Measurements from ENCODE around the gene KHSRP. TPM values are rescaled to one million over a fixed set of nuclear protein-coding genes. Genes with fewer than 3 reads are reported as not detected.

KHSRP gene
- total RNA-seq, 1 experiment from 2014 or later, result 373 TPM

DNA sequence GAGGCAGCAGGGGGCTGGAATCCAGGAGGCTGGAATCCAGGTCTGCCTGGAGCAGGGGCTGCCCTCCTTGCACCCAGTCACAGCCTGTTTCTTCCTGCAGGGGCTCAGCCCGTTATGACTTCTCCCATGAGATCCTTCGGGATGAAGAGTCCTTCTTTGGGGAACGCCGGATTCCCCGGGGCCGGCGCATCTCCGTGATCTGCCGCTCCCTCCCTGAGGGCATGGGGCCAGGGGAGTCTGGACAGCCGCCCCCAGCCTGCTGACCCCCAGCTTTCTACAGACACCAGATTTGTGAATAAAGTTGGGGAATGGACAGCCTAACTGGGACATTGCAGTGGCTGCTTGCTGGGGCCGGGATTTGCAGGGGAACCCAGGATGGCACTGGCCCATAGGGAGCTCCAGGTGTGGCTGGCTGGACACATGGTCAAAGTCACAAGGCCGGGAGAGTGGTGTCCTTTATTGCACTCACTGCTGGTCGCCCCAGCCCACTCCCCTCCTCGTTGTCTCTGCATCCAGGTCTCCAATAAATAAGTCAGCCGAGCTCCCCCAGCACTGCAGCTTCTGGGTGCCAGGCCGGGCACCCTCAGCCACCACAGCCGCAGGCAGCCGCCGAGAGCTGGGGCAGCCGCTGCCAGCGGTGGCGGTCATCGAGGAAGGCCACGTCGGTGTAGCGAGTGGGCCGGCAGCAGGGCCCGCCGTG lies 49.8 kb downstream of the KHSRP start:
- POLR2A ChIA-PET (ENCODE audit: unreplicated experiment), result no interaction called here
- CTCF ChIA-PET, result no interaction called here
- Histone ChIP-seq H3K27ac (ENCODE audit: low read length) (no peak overlapping the region), H3K79me2 (ENCODE audit: low read length) (no peaks in the 10 kb centered on the region), H3K4me1 (ENCODE audit: insufficient read depth, low read length) (peaks cover 9% of the 10 kb centered on the region), H2AFZ (ENCODE audit: low read length) (no peak overlapping the region), H3K27me3 (ENCODE audit: low read length) (no peaks in the 10 kb centered on the region), H3K4me3 (ENCODE audit: low read length) (no peak overlapping the region), H3K4me2 (ENCODE audit: low read length) (no peak overlapping the region), H4K20me1 (ENCODE audit: low read length) (no peaks in the 10 kb centered on the region), H3K9me2 (replicated peaks; ENCODE audit: low read length) (no peaks in the 10 kb centered on the region), H3K9ac (ENCODE audit: low read length) (no peak overlapping the region), H3K9me3 (ENCODE audit: low read length) (no peaks in the 10 kb centered on the region), H3F3A (ENCODE audit: low read length, unreplicated experiment) (no peaks in the 10 kb centered on the region), H3K36me3 (ENCODE audit: low read depth, low read length) (peaks cover 8% of the 10 kb centered on the region)
- intact Hi-C loops (cut with micrococcal nuclease), result no loop called here
- ATAC-seq (no peak), DNase-seq (no peak)
- BruUV-seq (replicated peaks), result no TSS peak
- TF ChIP-seq EZH2 (IDR thresholded peaks at IDR 0.05; ENCODE audit: low read length, unreplicated experiment) (no peak), EZH2phosphoT487 (IDR thresholded peaks at IDR 0.05; ENCODE audit: borderline replicate concordance, low read length) (no peak)
- TF ChIP-seq, protein P1, sequence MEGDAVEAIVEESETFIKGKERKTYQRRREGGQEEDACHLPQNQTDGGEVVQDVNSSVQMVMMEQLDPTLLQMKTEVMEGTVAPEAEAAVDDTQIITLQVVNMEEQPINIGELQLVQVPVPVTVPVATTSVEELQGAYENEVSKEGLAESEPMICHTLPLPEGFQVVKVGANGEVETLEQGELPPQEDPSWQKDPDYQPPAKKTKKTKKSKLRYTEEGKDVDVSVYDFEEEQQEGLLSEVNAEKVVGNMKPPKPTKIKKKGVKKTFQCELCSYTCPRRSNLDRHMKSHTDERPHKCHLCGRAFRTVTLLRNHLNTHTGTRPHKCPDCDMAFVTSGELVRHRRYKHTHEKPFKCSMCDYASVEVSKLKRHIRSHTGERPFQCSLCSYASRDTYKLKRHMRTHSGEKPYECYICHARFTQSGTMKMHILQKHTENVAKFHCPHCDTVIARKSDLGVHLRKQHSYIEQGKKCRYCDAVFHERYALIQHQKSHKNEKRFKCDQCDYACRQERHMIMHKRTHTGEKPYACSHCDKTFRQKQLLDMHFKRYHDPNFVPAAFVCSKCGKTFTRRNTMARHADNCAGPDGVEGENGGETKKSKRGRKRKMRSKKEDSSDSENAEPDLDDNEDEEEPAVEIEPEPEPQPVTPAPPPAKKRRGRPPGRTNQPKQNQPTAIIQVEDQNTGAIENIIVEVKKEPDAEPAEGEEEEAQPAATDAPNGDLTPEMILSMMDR (conservative IDR thresholded peaks at IDR 0.05; ENCODE audit: low read depth, low read length), result no peak

DNA sequence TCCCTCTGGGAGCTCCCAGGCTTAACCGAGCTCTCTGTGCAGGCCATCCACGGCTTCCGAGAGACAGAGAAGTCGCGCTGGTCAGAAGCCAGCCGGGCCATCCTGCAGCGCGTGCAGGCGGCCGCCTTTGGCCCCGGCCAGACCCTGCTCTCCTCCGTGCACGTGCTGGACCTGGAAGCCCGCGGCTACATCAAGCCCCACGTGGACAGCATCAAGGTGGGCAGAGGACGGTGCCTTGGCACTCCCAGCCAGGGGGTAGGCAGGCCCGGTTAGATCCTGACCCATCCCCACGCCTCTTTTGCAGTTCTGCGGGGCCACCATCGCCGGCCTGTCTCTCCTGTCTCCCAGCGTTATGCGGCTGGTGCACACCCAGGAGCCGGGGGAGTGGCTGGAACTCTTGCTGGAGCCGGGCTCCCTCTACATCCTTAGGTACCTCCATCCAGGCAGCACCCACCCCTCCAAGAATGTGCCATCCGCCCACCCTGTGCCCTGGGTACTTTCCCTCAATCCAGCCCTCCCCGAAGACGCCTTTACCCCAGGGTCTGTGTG lies 50.4 kb downstream of the KHSRP start:
- DNase-seq (no peak), ATAC-seq (no peak)
- Histone ChIP-seq H3K9me2 (replicated peaks; ENCODE audit: low read length) (no peaks in the 10 kb centered on the region), H3K79me2 (ENCODE audit: low read length) (no peaks in the 10 kb centered on the region), H3F3A (ENCODE audit: low read length, unreplicated experiment) (no peaks in the 10 kb centered on the region), H3K27ac (ENCODE audit: low read length) (no peak overlapping the region), H2AFZ (ENCODE audit: low read length) (no peak overlapping the region), H3K9ac (ENCODE audit: low read length) (no peak overlapping the region), H3K27me3 (ENCODE audit: low read length) (no peaks in the 10 kb centered on the region), H3K4me2 (ENCODE audit: low read length) (peak overlapping the region; percentile 83), H4K20me1 (ENCODE audit: low read length) (no peaks in the 10 kb centered on the region), H3K4me1 (ENCODE audit: insufficient read depth, low read length) (peaks cover 9% of the 10 kb centered on the region), H3K36me3 (ENCODE audit: low read depth, low read length) (peaks cover 3% of the 10 kb centered on the region; the same call in 1 of the 2 replicates), H3K9me3 (ENCODE audit: low read length) (no peaks in the 10 kb centered on the region), H3K4me3 (ENCODE audit: low read length) (no peak overlapping the region)
- ChIA-PET POLR2A (ENCODE audit: unreplicated experiment) (no interaction called here), CTCF (no interaction called here)
- no peak for TF ChIP-seq EZH2 (IDR thresholded peaks at IDR 0.05; ENCODE audit: low read length, unreplicated experiment)
- TF ChIP-seq, protein P1 (conservative IDR thresholded peaks at IDR 0.05; ENCODE audit: low read depth, low read length), result no peak
- TF ChIP-seq EZH2phosphoT487 (IDR thresholded peaks at IDR 0.05; ENCODE audit: borderline replicate concordance, low read length), result no peak
- intact Hi-C loops (cut with micrococcal nuclease), result no loop called here
- TSS peak; percentile 30 for BruUV-seq (replicated peaks)

DNA sequence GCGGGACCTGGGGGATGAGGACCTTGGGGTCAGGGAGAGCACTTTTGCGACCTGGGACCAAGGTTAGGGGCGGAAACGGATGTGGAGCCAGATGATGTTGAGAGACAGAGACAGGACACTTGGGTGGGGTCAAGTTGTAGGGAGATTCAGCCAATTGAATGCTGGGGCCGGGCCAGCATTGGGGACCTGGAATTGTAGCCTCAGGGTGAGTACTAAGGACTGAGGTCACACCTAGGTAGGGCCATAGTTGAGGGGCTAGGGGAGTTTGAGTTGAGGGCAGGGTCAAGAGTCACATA lies 50.9 kb downstream of the KHSRP start:
- no peaks in the 10 kb centered on the region for H3K27me3 ChIP-seq (ENCODE audit: low read length)
- intact Hi-C loops (cut with micrococcal nuclease), result loop anchor here (2.0 kb wide), 1 partner anchor 87 kb away; no protein-coding TSS in a partner anchor
- no peaks in the 10 kb centered on the region for H3K9me2 ChIP-seq (replicated peaks; ENCODE audit: low read length)
- peaks cover 9% of the 10 kb centered on the region for H3K4me1 ChIP-seq (ENCODE audit: insufficient read depth, low read length)
- BruUV-seq (replicated peaks), result no TSS peak
- TF ChIP-seq, protein P1 (conservative IDR thresholded peaks at IDR 0.05; ENCODE audit: low read depth, low read length), result no peak
- TF ChIP-seq EZH2phosphoT487 (IDR thresholded peaks at IDR 0.05; ENCODE audit: borderline replicate concordance, low read length) (no peak), EZH2 (IDR thresholded peaks at IDR 0.05; ENCODE audit: low read length, unreplicated experiment) (no peak)
- H4K20me1 ChIP-seq (ENCODE audit: low read length), result no peaks in the 10 kb centered on the region
- no peak for ATAC-seq
- peak overlapping the region; percentile 65 for H3K4me3 ChIP-seq (ENCODE audit: low read length)
- POLR2A ChIA-PET (ENCODE audit: unreplicated experiment), result no interaction called here
- peak overlapping the region; percentile 22; the same call in 1 of the 2 replicates for H3K9ac ChIP-seq (ENCODE audit: low read length)
- peak overlapping the region; percentile 83 for H3K4me2 ChIP-seq (ENCODE audit: low read length)
- no peaks in the 10 kb centered on the region for H3F3A ChIP-seq (ENCODE audit: low read length, unreplicated experiment)
- H2AFZ ChIP-seq (ENCODE audit: low read length), result peak overlapping the region; percentile 77
- CTCF ChIA-PET, result no interaction called here
- H3K27ac ChIP-seq (ENCODE audit: low read length), result no peak overlapping the region
- no peak for DNase-seq
- H3K9me3 ChIP-seq (ENCODE audit: low read length), result no peaks in the 10 kb centered on the region
- H3K36me3 ChIP-seq (ENCODE audit: low read depth, low read length), result peaks cover 5% of the 10 kb centered on the region; the same call in 1 of the 2 replicates
- H3K79me2 ChIP-seq (ENCODE audit: low read length), result no peaks in the 10 kb centered on the region
